ENCODE data around the gene TBX3.
"Not testable (repeated sequence)": the region's sequence is repeated elsewhere in the genome, so short reads cannot be mapped to it uniquely, and the experiment has no call there.

TBX3 gene

GRCh38 chr12:114713466-114714215 lies 29.7 kb upstream of the TBX3 start:
- H3K4me3 ChIP-seq (ENCODE audit: control insufficient read depth, low read depth, low read length) = no peak overlapping the region
- no peak for TF ChIP-seq CTCF (IDR thresholded peaks at IDR 0.05; ENCODE audit: control insufficient read depth, insufficient read depth, low read depth, low read length, missing control alignments)
- no peak for DNase-seq (ENCODE audit: low read depth)

- DNase-seq (ENCODE audit: low read depth) = no peak
- H3K4me3 ChIP-seq (ENCODE audit: control insufficient read depth, low read depth, low read length) = no peak overlapping the region
- no peak for TF ChIP-seq CTCF (IDR thresholded peaks at IDR 0.05; ENCODE audit: control insufficient read depth, insufficient read depth, low read depth, low read length, missing control alignments)
Observed at GRCh38 chr12:114711689-114712152, 27.7 kb upstream of the TBX3 start.

DNA sequence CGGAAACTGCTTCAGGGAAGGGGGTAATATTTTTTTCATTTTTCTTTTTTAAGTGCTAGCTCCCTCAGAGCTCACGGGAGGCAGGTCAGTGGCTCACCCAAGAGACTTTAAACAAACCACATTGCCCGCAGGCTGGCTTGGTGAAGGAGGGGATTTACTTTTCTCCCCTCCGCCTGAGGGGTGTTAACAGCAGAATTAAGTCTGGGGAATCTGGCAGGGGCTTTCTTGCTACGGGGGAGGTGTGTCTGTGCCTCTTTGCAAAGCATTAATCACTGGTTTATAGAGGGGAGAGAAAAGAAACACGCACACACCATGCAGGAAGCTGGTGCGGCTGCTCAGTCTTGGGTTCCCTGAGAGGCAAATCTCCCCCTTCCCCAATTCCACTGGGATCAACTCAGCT lies 26.2 kb upstream of the TBX3 start:
- no peak for TF ChIP-seq CTCF (IDR thresholded peaks at IDR 0.05; ENCODE audit: control insufficient read depth, insufficient read depth, low read depth, low read length, missing control alignments)
- H3K4me3 ChIP-seq (ENCODE audit: control insufficient read depth, low read depth, low read length) = no peak overlapping the region
- DNase-seq (ENCODE audit: low read depth) = no peak

DNA sequence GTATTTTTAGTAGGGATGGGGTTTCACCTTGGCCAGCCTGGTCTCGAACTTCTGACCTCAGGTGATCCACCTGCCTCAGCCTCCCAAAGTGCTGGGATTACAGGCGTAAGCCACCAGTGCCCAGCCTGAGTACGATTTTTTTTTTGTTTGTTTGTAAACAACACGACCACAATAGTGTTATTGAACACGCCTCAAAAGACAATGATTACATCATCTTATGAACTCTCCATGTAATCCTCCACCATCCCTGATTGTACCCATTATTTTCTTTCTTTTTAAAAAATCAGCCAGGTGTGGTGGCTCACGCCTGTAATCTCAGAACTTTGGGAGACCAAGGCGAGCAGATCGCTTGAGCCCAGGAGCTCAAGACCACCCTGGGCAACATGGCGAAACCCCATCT lies 25.1 kb upstream of the TBX3 start:
- DNase-seq (ENCODE audit: low read depth) = no peak
- TF ChIP-seq CTCF (IDR thresholded peaks at IDR 0.05; ENCODE audit: control insufficient read depth, insufficient read depth, low read depth, low read length, missing control alignments) = no peak
- H3K4me3 ChIP-seq (ENCODE audit: control insufficient read depth, low read depth, low read length) = no peak overlapping the region

DNA sequence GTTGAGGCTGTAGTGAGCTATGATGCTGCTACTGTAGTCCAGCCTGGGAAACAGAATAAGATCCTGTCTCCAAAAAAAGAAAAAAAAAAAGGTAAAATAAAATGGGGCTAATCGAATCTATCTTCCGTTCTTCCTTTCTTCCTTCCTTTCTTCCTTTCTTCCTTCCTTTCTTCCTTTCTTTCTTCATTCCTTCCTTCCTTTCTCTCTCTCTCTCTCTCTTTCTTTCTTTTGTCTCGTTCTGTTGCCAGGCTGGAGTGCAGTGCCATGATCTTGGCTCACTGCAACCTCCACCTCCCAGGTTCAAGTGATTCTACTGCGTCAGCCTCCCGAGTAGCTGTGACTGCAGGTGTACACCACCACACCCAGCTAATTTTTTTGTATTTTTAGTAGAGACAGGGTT lies 24.6 kb upstream of the TBX3 start:
- not testable (repeated sequence) for H3K4me3 ChIP-seq (ENCODE audit: control insufficient read depth, low read depth, low read length); DNase-seq (ENCODE audit: low read depth)

DNA sequence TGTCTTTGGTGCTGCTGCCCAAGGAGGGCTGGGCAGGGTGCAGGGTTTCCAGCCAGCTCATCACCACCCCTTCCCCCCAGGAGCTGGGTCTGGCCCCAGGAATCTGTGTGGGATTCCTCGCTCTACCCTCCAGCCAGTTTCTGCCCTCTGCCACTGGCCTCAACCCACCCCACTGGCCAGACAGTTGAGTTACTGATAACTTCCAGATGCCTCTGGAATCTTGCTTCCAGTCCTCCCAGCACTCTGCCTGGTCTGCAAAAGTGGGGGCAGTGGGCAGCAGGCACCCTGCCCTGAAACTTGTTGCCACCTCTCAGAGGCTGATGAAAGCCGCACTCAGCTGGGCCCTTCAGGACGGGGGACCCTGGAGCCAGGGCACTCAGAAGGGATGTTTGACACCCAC lies 20.1 kb upstream of the TBX3 start:
- no peak overlapping the region for H3K4me3 ChIP-seq (ENCODE audit: control insufficient read depth, low read depth, low read length)
- DNase-seq (ENCODE audit: low read depth) = no peak
- TF ChIP-seq CTCF (IDR thresholded peaks at IDR 0.05; ENCODE audit: control insufficient read depth, insufficient read depth, low read depth, low read length, missing control alignments) = no peak

- TF ChIP-seq CTCF (IDR thresholded peaks at IDR 0.05; ENCODE audit: control insufficient read depth, insufficient read depth, low read depth, low read length, missing control alignments) = no peak
- DNase-seq (ENCODE audit: low read depth) = no peak
- no peak overlapping the region for H3K4me3 ChIP-seq (ENCODE audit: control insufficient read depth, low read depth, low read length)
Observed at GRCh38 chr12:114703060-114703493, 19.1 kb upstream of the TBX3 start.

Measured in AG09309 (cell line).